Type B pancreatic cell (in vitro differentiated cells): ENCODE data around the gene DAPP1. TPM values are rescaled to one million over a fixed set of nuclear protein-coding genes. Genes with fewer than 3 reads are reported as not detected.

Source experiments
- DNase-seq: peaks from one replicate; pipeline ENCODE4 v3.0.0; 2021; ENCODE audit warnings: mixed read lengths; ENCODE audit not compliant: unreplicated experiment; ENCODE audit errors: extremely low spot score
- H3K27ac Mint-ChIP-seq: 2 replicates; pipeline ENCODE4 v1.8.0; 2021; ENCODE audit warnings: mild to moderate bottlenecking, mixed read lengths
- H3K27me3 Mint-ChIP-seq: 2 replicates; pipeline ENCODE4 v1.8.0; 2021; ENCODE audit warnings: mixed read lengths
- H3K36me3 Mint-ChIP-seq: 2 replicates; pipeline ENCODE4 v1.8.0; 2021; ENCODE audit warnings: mixed read lengths
- H3K4me1 Mint-ChIP-seq: one replicate; pipeline ENCODE4 v1.8.0; 2021; ENCODE audit warnings: mixed read lengths; ENCODE audit not compliant: unreplicated experiment
- H3K4me3 Mint-ChIP-seq: 2 replicates; pipeline ENCODE4 v1.8.0; 2021; ENCODE audit warnings: mild to moderate bottlenecking, mixed read lengths
- H3K9me3 Mint-ChIP-seq: 2 replicates; pipeline ENCODE4 v1.8.0; 2021; ENCODE audit warnings: mixed read lengths
- CTCF ChIP-seq: fragments of 200-600 bp; sonication (generic); conservative IDR thresholded peaks from 2 replicates; pipeline ENCODE4 v1.5.0; 2021; ENCODE audit warnings: antibody characterized with exemption, mild to moderate bottlenecking
- total RNA-seq: library from RNA; stranded (reverse); gene quantifications from 2 replicates; pipeline ENCODE4 v1.2.1, GENCODE V29; 2021; ENCODE audit warnings: low replicate concordance

The DAPP1 gene
- total RNA-seq, 1 donor from 2014 or later = 10.6 TPM

GRCh38 chr4:99846891-99847290 is 30.3 kb downstream of the DAPP1 start:
- H3K27ac Mint-ChIP-seq = no peak overlapping the region
- H3K4me1 Mint-ChIP-seq = no peaks in the 10 kb centered on the region
- H3K36me3 Mint-ChIP-seq = no peaks in the 10 kb centered on the region
- no peaks in the 10 kb centered on the region for H3K9me3 Mint-ChIP-seq
- H3K27me3 Mint-ChIP-seq = no peaks in the 10 kb centered on the region
- TF ChIP-seq CTCF = no peak
- no peak overlapping the region for H3K4me3 Mint-ChIP-seq
- no peak for DNase-seq

GRCh38 chr4:99847362-99847976 is 30.8 kb downstream of the DAPP1 start:
- no peaks in the 10 kb centered on the region for H3K36me3 Mint-ChIP-seq
- no peak for DNase-seq
- no peaks in the 10 kb centered on the region for H3K9me3 Mint-ChIP-seq
- H3K4me3 Mint-ChIP-seq = no peak overlapping the region
- TF ChIP-seq CTCF = no peak
- H3K4me1 Mint-ChIP-seq = no peaks in the 10 kb centered on the region
- H3K27me3 Mint-ChIP-seq = no peaks in the 10 kb centered on the region
- H3K27ac Mint-ChIP-seq = no peak overlapping the region

GRCh38 chr4:99848591-99849001 is 32.0 kb downstream of the DAPP1 start:
- H3K27me3 Mint-ChIP-seq = no peaks in the 10 kb centered on the region
- TF ChIP-seq CTCF = no peak
- no peak overlapping the region for H3K27ac Mint-ChIP-seq
- H3K36me3 Mint-ChIP-seq = no peaks in the 10 kb centered on the region
- no peaks in the 10 kb centered on the region for H3K4me1 Mint-ChIP-seq
- no peak for DNase-seq
- H3K9me3 Mint-ChIP-seq = no peaks in the 10 kb centered on the region
- H3K4me3 Mint-ChIP-seq = no peak overlapping the region

- Mint-ChIP-seq H3K36me3 (no peaks in the 10 kb centered on the region), H3K27me3 (no peaks in the 10 kb centered on the region), H3K9me3 (no peaks in the 10 kb centered on the region), H3K4me1 (no peaks in the 10 kb centered on the region), H3K4me3 (no peak overlapping the region), H3K27ac (no peak overlapping the region)
- no peak for DNase-seq
- TF ChIP-seq CTCF = no peak
These were observed 35.6 kb downstream of the DAPP1 start for GRCh38 chr4:99852199-99852749.

- DNase-seq = no peak
- no peak overlapping the region for H3K27ac Mint-ChIP-seq
- H3K4me3 Mint-ChIP-seq = no peak overlapping the region
- H3K27me3 Mint-ChIP-seq = no peaks in the 10 kb centered on the region
- H3K4me1 Mint-ChIP-seq = no peaks in the 10 kb centered on the region
- H3K36me3 Mint-ChIP-seq = no peaks in the 10 kb centered on the region
- no peaks in the 10 kb centered on the region for H3K9me3 Mint-ChIP-seq
- TF ChIP-seq CTCF = no peak
These were observed 36.6 kb downstream of the DAPP1 start for GRCh38 chr4:99853190-99853589.
